HepG2 (cell line): ENCODE results near the gene ANKIB1. TPM values are rescaled to one million over a fixed set of nuclear protein-coding genes. Genes with fewer than 3 reads are reported as not detected.

Experiments used
- ATAC-seq: fragments of 200-7000 bp; cut with Tn5 transposase; 3 replicates; pipeline ENCODE4 v1.9.1; 2020; ENCODE audit warnings: mild to moderate bottlenecking, moderate library complexity
- BruUV-seq: library from RNA; stranded (reverse); fragments of 400-500 nt; replicated peaks from 2 replicates; lab custom pipeline; 2021; lab: Mats Ljungman, UMichigan
- CTCF ChIA-PET: fragments of 300-600 bp; formaldehyde crosslinking; extraction: SDS; loops from one replicate; lab custom pipeline; 2021; ENCODE audit warnings: low total read pairs, inconsistent platforms, low intra/inter-chr PET ratio; lab: Yijun Ruan, JAX
- POLR2A ChIA-PET: fragments of 350-600 bp; sonication (Branson Sonifier 250); formaldehyde crosslinking; loops from one replicate; lab custom pipeline; 2020; ENCODE audit warnings: antibody characterized with exemption, inconsistent platforms; lab: Yijun Ruan, JAX
- DNase-seq: peaks from one replicate; pipeline ENCODE4 v3.0.0-alpha.2; 2015; ENCODE audit warnings: low spot score
- FAIRE-seq: peaks from 3 replicates; lab custom pipeline; 2011; peaks lifted over from hg19 to GRCh38; lab: Jason Lieb, UNC
- H2AFZ ChIP-seq: one replicate; pipeline ENCODE4 v1.6.1; 2011; ENCODE audit warnings: low read length, inconsistent platforms
- H3K27ac ChIP-seq: fragments of 300-600 bp; 3 replicates; pipeline ENCODE4 v1.8.0; 2011; ENCODE audit warnings: mixed run types, mild to moderate bottlenecking, mixed read lengths, low read length, inconsistent platforms; ENCODE audit not compliant: insufficient read depth; ENCODE audit errors: extremely low read length
- H3K27me3 ChIP-seq, 2 experiments: fragments of 200-600 bp in 1 of 2; 2 replicates in 1 of 2; 3 replicates in 1 of 2; pipeline versions ENCODE4 v1.6.0 to v1.8.0; 2011; ENCODE audit warnings: low read length in 2 of 2, mild to moderate bottlenecking in 2 of 2, moderate library complexity in 2 of 2, inconsistent platforms in 1 of 2; ENCODE audit not compliant: insufficient read depth in 2 of 2, control insufficient read depth in 1 of 2
- H3K36me3 ChIP-seq, 2 experiments: fragments of 200-600 bp in 1 of 2; replicated peaks in 1 of 2; 2 replicates in 1 of 2; 3 replicates in 1 of 2; pipeline versions ENCODE4 v1.5.1 to v1.8.0; 2011; ENCODE audit warnings: low read length in 2 of 2, inconsistent platforms in 1 of 2; ENCODE audit not compliant: insufficient read depth in 2 of 2, control insufficient read depth in 1 of 2
- H3K4me1 ChIP-seq: 2 replicates; pipeline ENCODE4 v1.5.1; 2012; ENCODE audit warnings: low read length, inconsistent platforms; ENCODE audit not compliant: insufficient read depth
- H3K4me2 ChIP-seq: 2 replicates; pipeline ENCODE4 v1.6.0; 2011; ENCODE audit warnings: low read depth, low read length, inconsistent platforms
- H3K4me3 ChIP-seq, 3 experiments: fragments of 200-600 bp in 1 of 3; sonication (generic), shearing (Covaris generic) in 1 of 3; replicated peaks in 1 of 3; 2 replicates each; pipeline ENCODE4 v1.5.1; 2011 to 2016; ENCODE audit warnings: low read length in 3 of 3, inconsistent platforms in 2 of 3, low read depth in 2 of 3, mild to moderate bottlenecking in 2 of 3, control low read depth in 1 of 3, mixed read lengths in 1 of 3; ENCODE audit not compliant: insufficient read depth in 1 of 3
- H3K79me2 ChIP-seq: one replicate; pipeline ENCODE4 v1.6.1; 2011; ENCODE audit warnings: low read length, inconsistent platforms; ENCODE audit not compliant: insufficient read depth
- H3K9ac ChIP-seq: 2 replicates; pipeline ENCODE4 v1.6.0; 2011; ENCODE audit warnings: mild to moderate bottlenecking, low read depth, low read length, inconsistent platforms; ENCODE audit not compliant: insufficient read depth
- H3K9me3 ChIP-seq: 2 replicates; pipeline ENCODE4 v1.5.1; 2012; ENCODE audit warnings: mild to moderate bottlenecking, low read length
- H4K20me1 ChIP-seq: 2 replicates; pipeline ENCODE4 v1.6.0; 2011; ENCODE audit warnings: inconsistent platforms, mild to moderate bottlenecking, low read length, moderate library complexity; ENCODE audit not compliant: insufficient read depth
- CHCHD3 ChIP-seq: sonication (generic); formaldehyde crosslinking; IDR thresholded peaks from 2 replicates; pipeline ENCODE4 v1.8.0; 2022; ENCODE audit warnings: mild to moderate bottlenecking, missing genetic modification reagents, moderate library complexity
- HOXA5 ChIP-seq: sonication (generic); formaldehyde crosslinking; IDR thresholded peaks from 2 replicates; pipeline ENCODE4 v1.4.0; 2020; ENCODE audit warnings: missing genetic modification reagents
- MTA3 ChIP-seq: sonication (generic); formaldehyde crosslinking; IDR thresholded peaks from 2 replicates; pipeline ENCODE4 v1.4.0; 2020; ENCODE audit warnings: missing genetic modification reagents
- TAF15 ChIP-seq: fragments of 200-400 bp; formaldehyde crosslinking; IDR thresholded peaks from one replicate; pipeline ENCODE4 v1.6.1; 2018; ENCODE audit warnings: mild to moderate bottlenecking, low read depth, low read length; ENCODE audit not compliant: poor library complexity, severe bottlenecking
- TFE3 ChIP-seq: IDR thresholded peaks from 2 replicates; pipeline ENCODE4 v1.6.1; 2016
- TRIM24 ChIP-seq: sonication (generic); formaldehyde crosslinking; IDR thresholded peaks from 2 replicates; pipeline ENCODE4 v1.8.0; 2022; ENCODE audit warnings: mild to moderate bottlenecking, missing genetic modification reagents
- ZBTB2 ChIP-seq: sonication (generic); formaldehyde crosslinking; IDR thresholded peaks from 2 replicates; pipeline ENCODE4 v1.8.0; 2022; ENCODE audit warnings: low read depth, missing genetic modification reagents
- ZNF234 ChIP-seq: sonication (generic); formaldehyde crosslinking; conservative IDR thresholded peaks from 2 replicates; pipeline ENCODE4 v1.5.1; 2020; ENCODE audit warnings: mild to moderate bottlenecking, missing genetic modification reagents
- ZNF275 ChIP-seq: sonication (generic); formaldehyde crosslinking; IDR thresholded peaks from 2 replicates; pipeline ENCODE4 v1.8.0; 2022; ENCODE audit warnings: missing genetic modification reagents, mild to moderate bottlenecking, inconsistent platforms, borderline replicate concordance
- ZNF326 ChIP-seq: sonication (generic); formaldehyde crosslinking; IDR thresholded peaks from 2 replicates; pipeline ENCODE4 v1.4.0; 2020; ENCODE audit warnings: missing genetic modification reagents, borderline replicate concordance
- ZNF607 ChIP-seq: sonication (generic); formaldehyde crosslinking; IDR thresholded peaks from 2 replicates; pipeline ENCODE4 v1.5.1; 2020; ENCODE audit warnings: missing genetic modification reagents, mild to moderate bottlenecking, borderline replicate concordance
- ZNF691 ChIP-seq: sonication (generic); formaldehyde crosslinking; IDR thresholded peaks from 2 replicates; pipeline ENCODE4 v1.4.0; 2020; ENCODE audit warnings: missing genetic modification reagents, low read depth, mild to moderate bottlenecking, borderline replicate concordance
- ZNF781 ChIP-seq: sonication (generic); formaldehyde crosslinking; IDR thresholded peaks from 2 replicates; pipeline ENCODE4 v1.5.1; 2020; ENCODE audit warnings: borderline replicate concordance, mild to moderate bottlenecking, missing genetic modification reagents; ENCODE audit errors: not compliant biosample characterization
- WGBS: methylation state at CpG from one replicate; pipeline ENCODE4 v1.1.6; 2017; ENCODE audit warnings: low lambda C conversion rate; 5-methylcytosine and 5-hydroxymethylcytosine counted together
- in situ Hi-C: cut with HindIII; loops from 2 replicates; pipeline ENCODE4 v1.10.0; 2017; ENCODE audit warnings: low pct_unique_long_range_greater_than_20kb; ENCODE audit not compliant: extremely low pct_ligation_motif_present
- intact Hi-C: fragments of 100-400 bp; cut with micrococcal nuclease; formaldehyde crosslinking; loops from one replicate; pipeline ENCODE4 v1.10.0; 2022; ENCODE audit not compliant: unreplicated experiment
- polyA plus RNA-seq, 8 experiments: library from polyadenylated mRNA; depleted of rRNA in 3 of 8; stranded (reverse) in 7 of 8; unstranded in 1 of 8; fragments of >200 nt; fragmentation: Illumina TruSeq in 4 of 8; extraction: Trizol in 4 of 8; gene quantifications; 2 replicates each; pipeline versions ENCODE4 v1.2.1 to v1.2.3, GENCODE V29; 2011 to 2016; ENCODE audit warnings: low read depth in 4 of 8, missing spikeins in 1 of 8, mixed read lengths in 1 of 8; ENCODE audit not compliant: insufficient read depth in 1 of 8
- total RNA-seq, 5 experiments: library from RNA; depleted of rRNA; stranded (reverse); fragments of >200 nt; fragmentation: Illumina TruSeq; extraction: Trizol; gene quantifications; 2 replicates each; pipeline ENCODE4 v1.2.3, GENCODE V29; 2016; ENCODE audit warnings: low read depth in 1 of 5

Gene ANKIB1
- total and polyA plus RNA-seq, 2 of the 13 experiments (the other 11 are each of a cell fraction or from before 2014, with no cell fraction given) = 28.7 to 29.6 TPM

- ATAC-seq (no peak), DNase-seq (no peak), FAIRE-seq (no peak)
- Histone ChIP-seq H3K27ac (no peak overlapping the region), H3K4me1 (no peaks in the 10 kb centered on the region), H3K4me3 (no peak overlapping the region), H3K9ac (no peak overlapping the region), H4K20me1 (no peaks in the 10 kb centered on the region), H3K36me3 (peaks cover 3 to 34% of the 10 kb centered on the region in 2 experiments; a peak in 3 of 5 replicates), H3K9me3 (no peaks in the 10 kb centered on the region), H3K27me3 (no peaks in the 10 kb centered on the region), H3K79me2 (no peaks in the 10 kb centered on the region), H3K4me2 (no peak overlapping the region), H2AFZ (no peak overlapping the region)
- intact Hi-C loops = no loop called here
- BruUV-seq = no TSS peak
- 98% methylated on average over 4 of the region's 4 CpGs for WGBS
- ChIA-PET POLR2A (no interaction called here), CTCF (no interaction called here)
- in situ Hi-C loops = no loop called here
- no peak for TF ChIP-seq ZNF691 (CRISPR knock-in tag)
- no peak for TF ChIP-seq TRIM24 (CRISPR knock-in tag)
- TF ChIP-seq ZNF607 = no peak
- no peak for TF ChIP-seq ZNF781 (CRISPR knock-in tag)
Measured at GRCh38 chr7:92226981-92227380, 18.8 kb upstream of the ANKIB1 start.

- ChIA-PET POLR2A (no interaction called here), CTCF (no interaction called here)
- Histone ChIP-seq H3K79me2 (no peaks in the 10 kb centered on the region), H2AFZ (no peak overlapping the region), H3K27me3 (no peaks in the 10 kb centered on the region), H3K27ac (no peak overlapping the region), H4K20me1 (no peaks in the 10 kb centered on the region), H3K36me3 (peaks cover 3 to 29% of the 10 kb centered on the region in 2 experiments; a peak in 3 of 5 replicates), H3K9me3 (no peaks in the 10 kb centered on the region), H3K4me2 (no peak overlapping the region), H3K4me1 (no peaks in the 10 kb centered on the region), H3K9ac (no peak overlapping the region), H3K4me3 (no peak overlapping the region)
- ATAC-seq (no peak), DNase-seq (no peak), FAIRE-seq (no peak)
- in situ Hi-C loops (no loop called here), intact Hi-C loops (no loop called here)
- no peak for TF ChIP-seq HOXA5 (CRISPR knock-in tag)
- TF ChIP-seq ZNF326 (CRISPR knock-in tag) = no peak
- TF ChIP-seq TFE3 = no peak
- no peak for TF ChIP-seq CHCHD3 (CRISPR knock-in tag)
- no peak for TF ChIP-seq MTA3 (CRISPR knock-in tag)
- no peak for TF ChIP-seq ZNF275 (CRISPR knock-in tag)
- TF ChIP-seq ZBTB2 (CRISPR knock-in tag) = no peak
- no peak for TF ChIP-seq ZNF234
- no peak for TF ChIP-seq TAF15
- no TSS peak for BruUV-seq
- 100% methylated on average over 2 of the region's 2 CpGs for WGBS
Measured at GRCh38 chr7:92228100-92228499, 17.7 kb upstream of the ANKIB1 start.
